Brain microvascular endothelial cell (primary cell): ENCODE results near the gene BNIP3.
A peak's percentile ranks its signal among the peaks of the same experiment; 100 is the strongest.

ENCODE experiments used
- DNase-seq: peaks from one replicate; pipeline ENCODE4 v3.0.0-alpha.2; 2020
- H3K27ac ChIP-seq: fragments of 250-450 bp; sonication (Bioruptor Pico); 2 replicates; pipeline ENCODE4 v1.5.1; 2020; ENCODE audit warnings: mild to moderate bottlenecking, moderate library complexity
- H3K27me3 ChIP-seq: fragments of 250-450 bp; sonication (Bioruptor Pico); replicated peaks from 2 replicates; pipeline ENCODE4 v1.5.1; 2020; ENCODE audit warnings: mild to moderate bottlenecking
- H3K36me3 ChIP-seq: fragments of 250-450 bp; sonication (Bioruptor Pico); replicated peaks from 2 replicates; pipeline ENCODE4 v1.5.1; 2020; ENCODE audit warnings: mild to moderate bottlenecking
- H3K4me3 ChIP-seq: 2 replicates; pipeline ENCODE4 v1.5.1; 2011; ENCODE audit warnings: low read depth, mild to moderate bottlenecking, control low read depth, low read length, moderate library complexity
- CTCF ChIP-seq: IDR thresholded peaks from 2 replicates; pipeline ENCODE4 v1.5.1; 2011; ENCODE audit warnings: low read depth, mild to moderate bottlenecking, moderate library complexity, low read length, control low read depth, inconsistent platforms; ENCODE audit errors: missing control alignments
- in situ Hi-C: cut with HindIII; loops from 2 replicates; pipeline ENCODE4 v1.10.0; 2017; ENCODE audit warnings: low sequenced_read_pairs, low pct_ligation_motif_present

BNIP3 gene

GRCh38 chr10:131949041-131949862 is 32.5 kb downstream of the BNIP3 start:
- Histone ChIP-seq H3K36me3 (peaks cover 26% of the 10 kb centered on the region), H3K27me3 (no peaks in the 10 kb centered on the region), H3K4me3 (no peak overlapping the region), H3K27ac (no peak overlapping the region)
- in situ Hi-C loops: no loop called here
- no peak for DNase-seq
- no peak for TF ChIP-seq CTCF

GRCh38 chr10:131948501-131948900 is 33.2 kb downstream of the BNIP3 start:
- Histone ChIP-seq H3K27me3 (no peaks in the 10 kb centered on the region), H3K36me3 (peaks cover 26% of the 10 kb centered on the region), H3K4me3 (no peak overlapping the region), H3K27ac (no peak overlapping the region)
- TF ChIP-seq CTCF: no peak
- no peak for DNase-seq
- in situ Hi-C loops: no loop called here

GRCh38 chr10:131947631-131948347 is 33.9 kb downstream of the BNIP3 start:
- in situ Hi-C loops: no loop called here
- H3K27ac ChIP-seq: peak overlapping the region; percentile 54

GRCh38 chr10:131946880-131947279 is 34.8 kb downstream of the BNIP3 start:
- peak; percentile 11 for DNase-seq
- Histone ChIP-seq H3K27me3 (no peaks in the 10 kb centered on the region), H3K36me3 (peaks cover 26% of the 10 kb centered on the region), H3K27ac (peak overlapping the region; percentile 54), H3K4me3 (no peak overlapping the region)
- no peak for TF ChIP-seq CTCF
- in situ Hi-C loops: no loop called here

More at GRCh38 chr10:131947631-131948347, 33.9 kb downstream of the BNIP3 start:
- Histone ChIP-seq H3K27me3 (no peaks in the 10 kb centered on the region), H3K4me3 (no peak overlapping the region), H3K36me3 (peaks cover 26% of the 10 kb centered on the region)
- no peak for TF ChIP-seq CTCF
- DNase-seq: peak; percentile 84

- in situ Hi-C loops: no loop called here
- DNase-seq: peak; percentile 76
- TF ChIP-seq CTCF: peak; percentile 17
- H3K27ac ChIP-seq: peak overlapping the region; percentile 73
- peaks cover 25% of the 10 kb centered on the region for H3K36me3 ChIP-seq
- no peaks in the 10 kb centered on the region for H3K27me3 ChIP-seq
- H3K4me3 ChIP-seq: no peak overlapping the region
Observed at GRCh38 chr10:131946321-131946751, 35.4 kb downstream of the BNIP3 start.
